SK-N-SH (cell line): ENCODE data around the gene PGM2L1. TPM values are rescaled to one million over a fixed set of nuclear protein-coding genes. Genes with fewer than 3 reads are reported as not detected.

ENCODE experiments used
- CTCF ChIA-PET: fragments of 300-600, 350-600 bp; formaldehyde crosslinking; extraction: SDS; loops from one replicate; lab custom pipeline; 2021; lab: Yijun Ruan, JAX
- POLR2A ChIA-PET: fragments of 350-600 bp; sonication (Branson Sonifier 250); formaldehyde crosslinking; extraction: SDS; loops from one replicate; lab custom pipeline; 2020; ENCODE audit warnings: antibody characterized with exemption, inconsistent platforms; lab: Yijun Ruan, JAX
- DNase-seq: peaks from one replicate; pipeline ENCODE4 v3.0.0; 2012
- H2AFZ ChIP-seq: fragments of 200-600 bp; sonication (generic); 2 replicates; pipeline ENCODE4 v1.8.1; 2016; ENCODE audit warnings: antibody characterized with exemption, mild to moderate bottlenecking, low read depth
- H3F3A ChIP-seq: fragments of 200-600 bp; sonication (generic); replicated peaks from 2 replicates; pipeline ENCODE3; 2016; ENCODE audit warnings: antibody characterized with exemption, mild to moderate bottlenecking; ENCODE audit not compliant: insufficient read depth
- H3K27ac ChIP-seq, 2 experiments: fragments of 200-500 bp in 1 of 2; fragments of 200-600 bp in 1 of 2; sonication (Bioruptor generic) in 1 of 2; sonication (generic), shearing (Covaris generic) in 1 of 2; 2 replicates each; pipeline versions ENCODE4 v1.5.1 to v1.6.1; 2014 to 2016; ENCODE audit warnings: low read depth in 2 of 2, inconsistent platforms in 1 of 2, low read length in 1 of 2, mild to moderate bottlenecking in 1 of 2, mixed read lengths in 1 of 2
- H3K27me3 ChIP-seq: fragments of 200-600 bp; sonication (generic), shearing (Covaris generic); 2 replicates; pipeline ENCODE4 v1.6.1; 2016; ENCODE audit warnings: mixed run types; ENCODE audit not compliant: insufficient read depth
- H3K36me3 ChIP-seq, 2 experiments: fragments of 200-500 bp in 1 of 2; fragments of 200-600 bp in 1 of 2; sonication (Bioruptor generic) in 1 of 2; sonication (generic) in 1 of 2; replicated peaks in 1 of 2; 2 replicates each; pipeline versions ENCODE3 to v1.5.1; 2014 to 2016; ENCODE audit warnings: low read length in 1 of 2, mild to moderate bottlenecking in 1 of 2; ENCODE audit not compliant: insufficient read depth in 2 of 2, control insufficient read depth in 1 of 2
- H3K4me1 ChIP-seq, 2 experiments: fragments of 200-500 bp in 1 of 2; fragments of 200-600 bp in 1 of 2; sonication (Bioruptor generic) in 1 of 2; sonication (generic), shearing (Covaris generic) in 1 of 2; 2 replicates each; pipeline versions ENCODE4 v1.5.1 to v1.6.1; 2014 to 2016; ENCODE audit warnings: low read depth in 1 of 2, low read length in 1 of 2, mixed run types in 1 of 2; ENCODE audit not compliant: insufficient read depth in 2 of 2, control insufficient read depth in 1 of 2
- H3K4me2 ChIP-seq: fragments of 200-600 bp; sonication (generic), shearing (Covaris generic); 2 replicates; pipeline ENCODE4 v1.6.1; 2017; ENCODE audit warnings: mixed run types
- H3K4me3 ChIP-seq, 2 experiments: fragments of 200-500 bp in 1 of 2; fragments of 200-600 bp in 1 of 2; sonication (Bioruptor generic) in 1 of 2; sonication (generic), shearing (Covaris generic) in 1 of 2; 2 replicates each; pipeline versions ENCODE4 v1.5.1 to v1.8.1; 2014 to 2016; ENCODE audit warnings: low read depth in 2 of 2, inconsistent platforms in 1 of 2, low read length in 1 of 2, mild to moderate bottlenecking in 1 of 2, mixed read lengths in 1 of 2, moderate library complexity in 1 of 2
- H3K79me2 ChIP-seq: fragments of 200-600 bp; sonication (generic); 2 replicates; pipeline ENCODE4 v1.8.1; 2017; ENCODE audit warnings: mild to moderate bottlenecking; ENCODE audit not compliant: insufficient read depth
- H3K9ac ChIP-seq: fragments of 200-600 bp; sonication (generic); 2 replicates; pipeline ENCODE4 v1.6.1; 2017; ENCODE audit warnings: mixed run types
- H3K9me2 ChIP-seq: fragments of 200-600 bp; sonication (generic); 2 replicates; pipeline ENCODE4 v1.6.1; 2017; ENCODE audit warnings: mixed run types
- H3K9me3 ChIP-seq: fragments of 200-600 bp; sonication (generic); 2 replicates; pipeline ENCODE4 v1.6.1; 2017; ENCODE audit warnings: mixed run types, mild to moderate bottlenecking, moderate library complexity
- H4K20me1 ChIP-seq: fragments of 200-600 bp; sonication (generic); 2 replicates; pipeline ENCODE4 v1.6.1; 2017; ENCODE audit warnings: mild to moderate bottlenecking, mixed run types; ENCODE audit not compliant: insufficient read depth
- CTCF ChIP-seq: fragments of 200-600 bp; sonication (generic); IDR thresholded peaks from 2 replicates; pipeline ENCODE4 v1.6.1; 2017; ENCODE audit warnings: antibody characterized with exemption, mild to moderate bottlenecking, moderate library complexity
- EZH2phosphoT487 ChIP-seq: fragments of 200-600 bp; sonication (generic); IDR thresholded peaks from 2 replicates; pipeline ENCODE4 v1.6.1; 2017; ENCODE audit warnings: low read depth, mixed run types, mild to moderate bottlenecking, antibody characterized with exemption, moderate library complexity, borderline replicate concordance
- FOSL2 ChIP-seq: IDR thresholded peaks from 2 replicates; pipeline ENCODE4 v1.4.0; 2012; ENCODE audit warnings: low read depth, mild to moderate bottlenecking, moderate library complexity, borderline replicate concordance
- FOXM1 ChIP-seq: IDR thresholded peaks from 2 replicates; pipeline ENCODE4 v1.4.0; 2012; ENCODE audit warnings: low read depth, mild to moderate bottlenecking
- GABPA ChIP-seq: IDR thresholded peaks from 2 replicates; pipeline ENCODE4 v1.4.0; 2012; ENCODE audit warnings: low read depth, mild to moderate bottlenecking
- IRF3 ChIP-seq: fragments of 150-350 bp; IDR thresholded peaks from 2 replicates; pipeline ENCODE4 v1.6.1; 2016; ENCODE audit warnings: mild to moderate bottlenecking, low read depth, low read length
- MEF2A ChIP-seq: IDR thresholded peaks from 2 replicates; pipeline ENCODE4 v1.4.0; 2012; ENCODE audit warnings: low read depth, borderline replicate concordance
- MXI1 ChIP-seq: IDR thresholded peaks from 2 replicates; pipeline ENCODE4 v1.6.1; 2012; ENCODE audit warnings: mild to moderate bottlenecking, low read depth, low read length, improper control_type of control experiment
- NFIC ChIP-seq: IDR thresholded peaks from 2 replicates; pipeline ENCODE4 v1.4.0; 2012; ENCODE audit warnings: borderline replicate concordance
- NRF1 ChIP-seq: IDR thresholded peaks from 2 replicates; pipeline ENCODE4 v1.6.1; 2012; ENCODE audit warnings: low read depth, mild to moderate bottlenecking, low read length
- RCOR1 ChIP-seq: fragments of 150-350 bp; IDR thresholded peaks from 2 replicates; pipeline ENCODE4 v1.6.1; 2017; ENCODE audit warnings: antibody characterized with exemption, low read length
- REST ChIP-seq: IDR thresholded peaks from 2 replicates; pipeline ENCODE4 v1.6.1; 2012; ENCODE audit warnings: mild to moderate bottlenecking, low read depth, low read length, moderate library complexity
- RFX5 ChIP-seq: IDR thresholded peaks from 2 replicates; pipeline ENCODE4 v1.6.1; 2012; ENCODE audit warnings: mild to moderate bottlenecking, improper control_type of control experiment, low read length
- RXRA ChIP-seq: IDR thresholded peaks from 2 replicates; pipeline ENCODE4 v1.4.0; 2012; ENCODE audit warnings: low read depth, mild to moderate bottlenecking, borderline replicate concordance
- SMC3 ChIP-seq: IDR thresholded peaks from 2 replicates; pipeline ENCODE4 v1.6.1; 2012; ENCODE audit warnings: low read depth, low read length, improper control_type of control experiment
- TCF12 ChIP-seq: IDR thresholded peaks from 2 replicates; pipeline ENCODE4 v1.4.0; 2012
- TEAD4 ChIP-seq: IDR thresholded peaks from 2 replicates; pipeline ENCODE4 v1.4.0; 2012; ENCODE audit warnings: mild to moderate bottlenecking, borderline replicate concordance; ENCODE audit not compliant: insufficient read depth
- YY1 ChIP-seq: IDR thresholded peaks from 2 replicates; pipeline ENCODE4 v1.4.0; 2012; ENCODE audit warnings: low read depth, mild to moderate bottlenecking
- WGBS: methylation state at CpG from one replicate; pipeline ENCODE4 v1.1.6; 2017; ENCODE audit warnings: low lambda C conversion rate; 5-methylcytosine and 5-hydroxymethylcytosine counted together
- polyA plus RNA-seq, 3 experiments: library from polyadenylated mRNA; depleted of rRNA; stranded (reverse); fragments of >200 nt; gene quantifications; 2 replicates each; pipeline ENCODE4 v1.2.3, GENCODE V29; 2012
- TF ChIP-seq, protein P1 (sequence below): IDR thresholded peaks from 2 replicates; pipeline ENCODE4 v1.4.0; 2012; ENCODE audit warnings: low read depth

The PGM2L1 gene
- polyA plus RNA-seq, 1 of the 3 experiments (the other 2 are of a cell fraction) = 0.90 TPM

GRCh38 chr11:74338963-74339362 lies 59.3 kb downstream of the PGM2L1 start:
- DNase-seq = no peak
- ChIA-PET POLR2A (no interaction called here), CTCF (interaction anchor here (0.6 kb wide), 1 partner anchor 115 kb away, joined by 3 read pairs; no protein-coding TSS in a partner anchor)
- Histone ChIP-seq H3K9me2 (no peaks in the 10 kb centered on the region; the same call in 1 of the 2 replicates), H3K4me3 (no peak overlapping the region), H3F3A (no peaks in the 10 kb centered on the region), H3K79me2 (no peaks in the 10 kb centered on the region), H3K36me3 (peaks cover 10 to 53% of the 10 kb centered on the region in 2 experiments), H3K27me3 (no peaks in the 10 kb centered on the region), H2AFZ (no peak overlapping the region), H4K20me1 (no peaks in the 10 kb centered on the region), H3K27ac (no peak overlapping the region), H3K4me1 (no peaks in the 10 kb centered on the region; a peak in 1 of 4 replicates), H3K9me3 (no peaks in the 10 kb centered on the region), H3K4me2 (no peak overlapping the region), H3K9ac (no peak overlapping the region)
- TF ChIP-seq, protein P1, sequence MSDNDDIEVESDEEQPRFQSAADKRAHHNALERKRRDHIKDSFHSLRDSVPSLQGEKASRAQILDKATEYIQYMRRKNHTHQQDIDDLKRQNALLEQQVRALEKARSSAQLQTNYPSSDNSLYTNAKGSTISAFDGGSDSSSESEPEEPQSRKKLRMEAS = no peak
- no peak for TF ChIP-seq NFIC
- TF ChIP-seq RFX5 = no peak
- TF ChIP-seq GABPA = no peak
- TF ChIP-seq RCOR1 = no peak
- TF ChIP-seq EZH2phosphoT487 = no peak
- TF ChIP-seq FOXM1 = no peak
- TF ChIP-seq REST = no peak
- no peak for TF ChIP-seq RXRA
- no peak for TF ChIP-seq NRF1
- TF ChIP-seq TEAD4 = no peak
- no peak for TF ChIP-seq CTCF
- no peak for TF ChIP-seq MXI1
- no peak for TF ChIP-seq IRF3
- TF ChIP-seq SMC3 = no peak
- TF ChIP-seq FOSL2 = no peak
- no peak for TF ChIP-seq TCF12
- TF ChIP-seq MEF2A = no peak
- TF ChIP-seq YY1 = no peak
- 85% methylated on average over 6 of the region's 6 CpGs for WGBS
